Left cardiac atrium (tissue), 4 donors: ENCODE results near the gene CNTNAP4. TPM values are rescaled to one million over a fixed set of nuclear protein-coding genes. Genes with fewer than 3 reads are reported as not detected.

ENCODE experiments used
- ATAC-seq, 2 donors: fragments of 200-7000 bp; cut with Tn5 transposase; one replicate each; pipeline ENCODE4 v1.9.1; 2020; ENCODE audit warnings: mild to moderate bottlenecking in 2 of 2, moderate library complexity in 2 of 2
- DNase-seq: peaks from one replicate; pipeline ENCODE4 v3.0.0-alpha.2; 2020
- intact Hi-C, 2 donors: fragments of 100-400 bp; cut with DNase I; formaldehyde crosslinking; loops; one replicate each; pipeline versions ENCODE4 v1.14.1 to v1.15.1; 2022 to 2023
- total RNA-seq, 2 donors: library from RNA; stranded (reverse); fragmentation: NEBNext Ultra II Directional; extraction: Animal tissue kit (Norgen Biotek cat#: 25700); gene quantifications; one replicate each; pipeline ENCODE4 v1.2.1, GENCODE V29; 2021
- donor health status: DM: no; HTN: yes; CAD: no.
- donor health status: DM: no; HTN: yes; CAD: no; lungs with severe emphysema.
- donor health status: DM: yes; HTN: yes; CAD: no.
- donor health status: Dilated cardiomyopathy.

The CNTNAP4 gene
- total RNA-seq, 2 donors from 2014 or later: 0.21 TPM; not detected in 1

DNA sequence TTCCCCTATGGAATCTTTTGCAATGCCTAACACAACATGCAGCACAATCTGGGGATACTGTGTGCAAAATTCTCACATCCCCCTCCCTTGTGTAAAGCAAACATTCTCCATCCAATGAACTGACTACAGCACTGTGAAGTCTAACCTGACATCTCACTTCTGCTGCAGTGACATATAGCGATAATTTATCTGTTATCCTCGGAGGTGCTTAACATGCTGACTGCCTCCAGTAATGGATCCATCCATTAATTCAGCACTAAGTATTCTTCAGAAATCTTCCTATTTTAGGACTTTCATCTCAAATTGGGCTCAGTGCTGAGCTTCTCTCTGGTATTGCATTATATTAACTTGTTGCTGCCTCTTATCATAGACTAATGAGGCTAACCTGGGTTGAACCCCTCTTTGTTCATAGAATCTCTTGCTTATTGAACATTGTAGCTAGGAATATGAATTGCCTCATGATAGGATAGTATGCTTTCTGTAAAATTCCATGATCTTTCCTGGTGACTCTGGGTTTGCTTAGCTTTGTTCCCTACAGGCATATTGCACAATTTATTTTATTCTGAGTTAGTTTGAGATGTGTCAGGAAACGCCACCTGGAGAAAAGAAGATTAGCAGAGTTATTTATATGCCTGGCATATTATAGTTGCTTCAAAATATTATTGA is 187.9 kb downstream of the CNTNAP4 start:
- intact Hi-C loops: no loop called here
- no peak for ATAC-seq
- DNase-seq: no peak

DNA sequence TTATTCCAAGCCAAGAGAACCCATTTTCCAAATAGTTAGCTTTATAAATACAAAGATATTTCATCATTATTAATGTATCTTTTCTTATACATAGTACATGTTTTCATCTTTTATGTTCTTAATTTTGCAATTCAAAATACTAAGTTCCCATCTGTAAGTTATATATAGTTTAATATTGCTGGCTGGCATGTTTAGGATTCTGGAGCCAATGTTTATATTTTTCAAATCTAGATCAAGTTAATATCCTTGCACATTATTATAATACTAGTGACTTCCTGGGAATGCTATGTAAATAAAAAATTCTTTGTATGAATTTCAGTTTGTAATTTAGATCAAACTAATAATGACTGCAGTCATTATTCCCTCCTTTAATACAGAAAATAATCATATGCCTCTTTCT is 189.7 kb downstream of the CNTNAP4 start:
- intact Hi-C loops: no loop called here
- DNase-seq (no peak), ATAC-seq (no peak)

DNA sequence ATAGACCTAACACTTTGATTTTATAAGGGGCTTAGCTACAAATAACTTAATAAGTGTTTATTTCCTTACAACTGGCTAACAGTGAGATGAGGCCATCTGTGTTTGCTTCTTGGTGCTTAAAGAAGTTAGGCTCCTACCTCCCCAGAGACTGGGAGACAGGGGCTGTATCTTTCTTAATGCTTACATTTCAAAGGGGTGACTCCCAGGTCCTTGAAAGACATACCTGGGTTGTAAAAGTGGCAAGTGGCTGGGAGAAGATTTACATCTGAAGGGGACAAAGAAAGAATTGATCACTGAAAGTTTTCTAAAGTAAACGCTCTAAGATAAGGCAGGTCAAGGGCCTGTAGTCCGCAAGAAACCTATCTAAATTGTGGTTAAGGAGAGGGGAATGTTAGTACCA is 196.8 kb downstream of the CNTNAP4 start:
- DNase-seq: no peak
- intact Hi-C loops: no loop called here
- ATAC-seq: no peak

DNA sequence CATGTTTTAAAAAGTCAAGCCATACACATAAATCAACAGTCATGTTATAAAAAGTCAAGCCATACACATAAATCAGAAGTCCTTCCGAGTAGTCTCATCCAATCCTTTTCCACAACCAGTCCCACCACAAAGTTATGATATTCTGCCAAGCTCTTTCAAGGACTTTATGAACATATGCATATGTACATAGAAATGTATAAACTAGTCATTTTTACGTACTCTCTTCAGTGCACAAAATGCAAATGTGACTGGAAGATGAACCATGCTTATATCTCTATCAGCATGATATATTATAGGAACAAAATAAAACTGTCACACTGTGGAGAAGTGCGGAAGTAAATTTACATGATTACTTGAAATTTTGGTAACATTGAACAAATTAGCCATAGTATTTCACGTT is 200.9 kb downstream of the CNTNAP4 start:
- intact Hi-C loops: no loop called here
- no peak for DNase-seq
- ATAC-seq: no peak

DNA sequence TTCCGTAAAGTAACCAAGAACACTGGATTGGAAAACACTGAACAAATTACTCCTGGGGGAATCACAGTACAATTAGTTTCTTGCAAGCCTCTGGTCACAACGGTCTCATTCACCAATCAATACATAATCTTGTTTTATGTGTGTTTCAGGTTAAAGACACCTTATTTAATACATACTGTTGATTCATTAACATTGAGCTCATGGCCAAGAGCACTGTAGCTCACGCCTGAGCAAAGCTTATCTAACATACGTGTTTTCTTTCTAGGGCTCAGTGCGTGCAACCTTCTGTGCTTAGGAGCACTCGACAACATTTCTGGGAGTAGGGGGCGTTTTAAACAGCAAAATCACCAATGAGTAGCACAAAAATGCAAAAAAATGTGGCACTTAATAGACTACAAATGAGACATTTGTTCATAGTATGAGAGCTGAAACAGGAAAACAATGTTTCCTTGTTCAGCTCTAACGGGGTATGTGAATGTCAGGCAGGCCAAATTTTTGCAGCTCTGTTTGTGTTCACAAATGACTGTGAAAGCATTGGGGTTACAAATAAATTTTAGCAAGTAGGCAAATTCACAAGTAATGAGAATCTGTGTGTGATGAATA is 206.2 kb downstream of the CNTNAP4 start:
- intact Hi-C loops: no loop called here
- DNase-seq (no peak), ATAC-seq (no peak)

DNA sequence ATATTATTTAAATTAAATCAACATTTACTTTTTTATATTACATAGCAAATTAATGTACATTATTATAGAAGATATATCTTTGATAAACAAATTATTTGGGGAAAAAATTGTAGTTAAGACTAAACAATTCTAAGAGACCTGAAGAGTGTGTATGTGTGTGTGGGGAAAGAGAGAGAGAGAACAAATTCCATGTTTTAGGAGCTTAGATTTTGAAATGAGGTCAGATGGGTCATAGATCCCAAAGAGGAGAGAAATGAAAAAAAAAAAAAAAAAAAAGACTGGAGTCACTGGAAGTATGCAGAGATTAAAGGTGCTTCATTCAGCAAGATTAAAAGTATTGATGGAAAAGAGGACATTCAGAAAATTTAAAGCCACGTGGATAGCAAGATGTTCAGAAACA is 206.8 kb downstream of the CNTNAP4 start:
- DNase-seq (no peak), ATAC-seq (no peak)
- intact Hi-C loops: no loop called here

DNA sequence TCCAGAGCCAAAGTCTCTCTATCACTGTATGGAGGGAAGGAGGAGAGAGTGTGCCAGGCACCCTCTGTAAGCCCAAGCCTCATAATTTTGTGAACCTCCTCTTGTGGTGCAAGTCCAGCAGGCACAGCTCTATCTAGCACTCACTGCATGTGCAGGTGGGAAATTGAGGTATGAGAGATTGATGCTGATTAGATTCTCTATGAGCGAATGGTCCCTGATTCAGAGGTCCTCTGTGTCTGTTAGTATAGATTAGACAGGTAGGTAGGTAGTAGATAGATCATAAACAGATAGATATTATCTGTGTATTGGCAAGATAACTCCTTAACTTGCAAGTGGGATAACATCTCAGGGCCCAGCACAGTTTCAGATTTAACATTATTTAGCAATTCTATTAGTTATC is 209.5 kb downstream of the CNTNAP4 start:
- intact Hi-C loops: no loop called here
- ATAC-seq: no peak
- no peak for DNase-seq

DNA sequence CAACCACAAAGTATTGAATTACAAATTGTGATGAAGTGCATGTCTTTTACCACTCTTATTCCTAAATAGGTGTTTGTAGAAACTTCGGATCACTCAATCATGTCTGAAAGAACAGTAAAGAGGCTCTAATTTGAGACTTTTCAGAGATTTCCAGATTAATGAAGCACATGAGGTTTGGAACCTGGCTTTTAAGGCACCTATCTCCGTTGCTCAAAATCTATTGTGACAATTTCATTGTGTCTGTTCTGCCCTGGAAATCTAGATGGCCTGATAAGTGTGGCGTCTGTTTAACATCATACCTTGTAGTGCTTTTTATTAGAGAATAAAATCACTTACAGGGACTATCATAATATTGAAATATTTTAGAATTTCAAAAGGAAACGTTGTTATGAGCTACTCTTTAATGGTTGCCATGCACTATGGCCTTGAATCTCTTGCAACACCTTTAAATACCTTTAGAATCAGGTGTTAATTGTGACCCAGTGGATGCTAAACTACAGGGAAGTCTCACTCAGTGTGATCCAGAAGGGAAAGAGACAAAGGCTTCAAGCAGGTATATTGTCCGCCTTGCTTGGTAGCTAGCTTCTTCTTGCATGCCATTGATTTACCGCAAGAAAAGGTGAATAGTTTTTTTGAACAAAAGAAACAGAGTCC is 210.3 kb downstream of the CNTNAP4 start:
- intact Hi-C loops: no loop called here
- no peak for ATAC-seq

DNA sequence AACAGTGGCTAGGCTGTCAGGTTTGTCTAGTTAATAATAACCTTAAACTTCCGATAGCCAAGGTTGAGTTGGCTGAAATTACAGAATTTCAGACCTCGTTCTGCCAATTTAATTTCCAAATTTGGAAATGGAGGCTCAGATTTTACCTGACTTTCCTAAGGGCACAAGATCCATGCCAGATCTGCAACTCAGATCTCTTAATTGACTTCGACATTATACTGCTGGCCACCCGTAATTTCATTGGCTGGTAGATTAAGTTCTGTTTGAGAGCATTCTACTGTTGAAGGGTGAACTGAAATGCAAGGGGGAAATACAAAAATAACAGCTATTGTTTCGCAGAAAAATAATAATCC is 210.8 kb downstream of the CNTNAP4 start:
- ATAC-seq (no peak), DNase-seq (no peak)
- intact Hi-C loops: no loop called here

More for the DNA sequence above, 210.3 kb downstream of the CNTNAP4 start:
- no peak for DNase-seq

DNA sequence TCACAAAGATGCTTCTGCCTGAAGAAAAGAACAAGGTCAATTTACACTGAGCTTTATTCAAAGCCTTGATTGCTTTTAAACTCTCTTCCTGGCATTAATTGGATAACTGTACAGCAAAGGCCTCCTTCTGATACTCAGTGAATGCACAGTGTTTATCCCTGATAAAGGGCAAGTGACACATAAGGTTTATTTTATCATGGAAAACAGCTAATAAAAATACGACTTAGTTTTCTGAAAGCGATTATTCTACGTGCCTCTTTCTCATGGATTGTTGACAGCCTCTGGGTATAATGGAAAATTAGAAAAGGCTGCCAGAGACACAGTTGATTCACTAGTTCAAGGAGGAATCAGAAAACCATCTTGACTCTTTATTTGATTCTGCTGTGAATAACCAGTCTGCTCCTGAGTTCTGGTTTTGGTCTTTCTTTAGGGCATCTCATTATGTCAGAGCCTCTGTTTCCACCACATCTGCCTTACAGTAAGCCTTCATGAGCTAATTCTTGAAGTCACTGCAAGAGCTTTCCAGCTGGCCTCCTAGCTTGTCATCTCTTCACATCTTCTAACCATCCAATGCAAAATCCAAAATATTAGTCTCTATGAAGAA is 212.9 kb downstream of the CNTNAP4 start:
- ATAC-seq (no peak), DNase-seq (no peak)
- intact Hi-C loops: no loop called here

DNA sequence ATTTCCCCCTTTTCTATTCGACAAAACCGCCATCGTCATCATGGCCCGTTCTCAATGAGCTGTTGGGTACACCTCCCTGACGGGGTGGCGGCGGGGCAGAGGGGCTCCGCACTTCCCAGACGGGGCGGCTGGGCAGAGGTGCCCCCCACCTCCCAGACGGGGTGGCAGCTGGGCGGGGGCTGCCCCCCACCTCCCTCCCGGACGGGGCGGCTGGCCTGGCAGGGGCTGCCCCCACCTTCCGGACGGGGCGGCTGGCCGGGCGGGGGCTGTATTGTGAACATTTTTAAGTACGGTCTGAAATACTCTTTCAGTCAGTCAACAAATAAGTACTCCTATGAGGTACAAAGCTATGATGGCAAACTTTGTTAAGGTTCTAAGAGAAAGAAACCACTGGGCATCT is 222.8 kb downstream of the CNTNAP4 start:
- DNase-seq: no peak
- intact Hi-C loops: no loop called here
- ATAC-seq: no peak

DNA sequence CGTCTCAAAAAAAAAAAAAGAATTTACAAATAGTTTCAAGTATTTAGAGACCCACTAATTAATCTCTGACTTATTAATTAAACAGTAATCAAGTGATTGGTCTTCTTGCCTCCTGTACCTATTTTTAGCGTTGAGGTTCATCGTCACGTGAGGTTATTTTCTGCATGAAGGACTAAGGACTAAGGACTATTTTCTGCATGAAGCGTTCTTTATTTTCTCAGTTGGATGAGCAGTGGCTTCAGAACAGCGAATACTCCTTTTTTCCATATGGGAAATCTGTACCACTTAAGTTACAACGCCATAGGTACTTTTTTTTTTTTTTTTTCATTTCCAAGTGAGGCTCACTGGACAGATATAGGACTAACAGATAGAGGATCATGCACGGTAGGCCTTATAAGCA is 224.9 kb downstream of the CNTNAP4 start:
- ATAC-seq (no peak), DNase-seq (no peak)
- intact Hi-C loops: no loop called here

DNA sequence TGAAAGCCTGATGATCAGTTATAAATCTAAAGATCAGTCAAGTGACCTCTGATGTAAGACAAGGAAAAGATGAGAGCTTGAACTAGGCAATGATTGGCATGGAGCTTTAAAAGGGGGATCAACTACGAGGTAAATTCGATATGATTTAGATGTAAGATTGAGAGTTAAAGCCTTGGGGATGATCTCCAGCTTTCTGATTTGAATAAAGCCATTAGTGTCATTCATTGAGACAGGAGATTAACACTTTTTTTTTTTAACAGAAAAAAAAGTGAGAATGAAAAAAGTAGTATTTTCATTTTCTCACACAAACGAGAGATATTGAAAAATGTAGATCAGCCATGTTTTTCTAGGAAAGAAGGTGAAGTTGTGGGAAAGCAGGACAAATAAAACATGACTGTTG is 225.4 kb downstream of the CNTNAP4 start:
- ATAC-seq: no peak
- DNase-seq: no peak
- intact Hi-C loops: no loop called here

DNA sequence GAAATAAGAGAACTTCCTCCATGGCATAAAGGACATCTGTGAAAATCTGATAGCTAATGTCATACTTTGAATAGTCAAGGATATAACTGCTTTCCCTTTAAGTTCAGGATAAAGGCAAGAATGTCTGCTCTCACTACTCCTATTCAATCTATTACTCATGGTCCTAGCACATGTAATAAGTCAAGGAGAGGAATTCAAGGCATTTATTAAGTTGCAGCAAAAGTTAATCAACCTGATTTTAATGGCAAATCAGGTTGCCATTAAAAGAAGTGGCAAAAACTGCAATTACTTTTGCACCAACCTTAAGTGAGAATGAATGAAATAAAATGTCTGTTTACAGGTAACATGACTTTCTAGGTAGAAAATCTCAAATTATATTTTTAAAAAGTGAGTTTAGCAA is 225.9 kb downstream of the CNTNAP4 start:
- ATAC-seq: no peak
- no peak for DNase-seq
- intact Hi-C loops: no loop called here

DNA sequence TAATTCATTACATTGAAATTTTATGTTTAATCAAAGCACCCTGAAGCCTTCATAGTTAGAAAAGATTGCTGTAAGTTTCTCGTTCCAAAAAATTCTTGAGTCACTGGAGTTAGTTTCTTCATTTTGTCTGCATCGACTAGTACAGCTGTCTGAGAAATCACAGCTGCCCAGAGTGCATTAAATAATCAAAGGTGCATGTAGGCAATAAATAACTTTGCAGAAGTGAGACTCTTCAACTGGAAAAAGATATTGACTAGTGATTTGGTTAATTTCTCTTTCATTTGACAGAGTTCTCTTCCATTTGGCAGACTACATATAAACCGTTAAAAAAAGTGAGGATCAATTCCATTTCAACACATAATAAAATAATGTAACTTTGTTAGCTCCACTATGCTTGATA is 234.0 kb downstream of the CNTNAP4 start:
- no peak for DNase-seq
- ATAC-seq: no peak
- intact Hi-C loops: no loop called here

DNA sequence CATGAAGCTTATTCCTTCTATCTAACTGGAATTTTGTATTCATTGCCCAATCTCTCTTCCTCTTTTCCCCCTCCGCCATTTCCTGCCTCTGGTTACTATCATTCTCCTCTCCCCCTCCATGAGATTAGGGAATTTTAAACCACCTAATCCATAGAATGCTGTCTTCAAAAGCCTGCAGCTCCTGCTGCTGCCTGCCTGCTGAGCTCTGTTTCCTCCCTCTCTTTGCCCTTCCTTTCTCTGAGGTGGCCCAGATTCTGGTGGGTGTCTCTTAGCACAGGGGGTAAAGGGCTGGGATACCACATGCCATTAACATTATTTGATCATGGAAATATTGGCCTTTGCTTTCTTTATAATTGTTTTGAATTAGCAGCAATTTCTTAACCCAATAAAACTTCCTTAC is 241.6 kb downstream of the CNTNAP4 start:
- ATAC-seq (no peak), DNase-seq (no peak)
- intact Hi-C loops: no loop called here

DNA sequence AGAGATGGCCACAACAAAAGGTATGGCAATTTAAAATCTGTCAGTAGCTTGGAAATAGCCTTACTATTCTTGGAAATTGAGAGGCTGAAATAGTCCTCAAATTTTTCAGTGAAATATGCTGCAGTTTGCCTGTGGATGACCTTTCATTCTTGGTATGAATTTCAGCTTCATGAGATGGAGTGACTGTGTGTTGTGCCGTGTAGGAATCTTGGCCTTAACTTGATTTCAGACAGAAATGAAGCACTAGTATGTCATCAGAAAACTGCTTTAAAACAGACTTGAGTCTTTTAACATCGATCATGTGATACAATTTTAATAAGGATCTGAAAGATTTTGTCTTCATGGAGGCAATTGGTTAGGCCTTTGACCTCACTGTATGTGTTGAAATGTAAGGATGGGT is 247.2 kb downstream of the CNTNAP4 start:
- intact Hi-C loops: no loop called here
- ATAC-seq (no peak), DNase-seq (no peak)

DNA sequence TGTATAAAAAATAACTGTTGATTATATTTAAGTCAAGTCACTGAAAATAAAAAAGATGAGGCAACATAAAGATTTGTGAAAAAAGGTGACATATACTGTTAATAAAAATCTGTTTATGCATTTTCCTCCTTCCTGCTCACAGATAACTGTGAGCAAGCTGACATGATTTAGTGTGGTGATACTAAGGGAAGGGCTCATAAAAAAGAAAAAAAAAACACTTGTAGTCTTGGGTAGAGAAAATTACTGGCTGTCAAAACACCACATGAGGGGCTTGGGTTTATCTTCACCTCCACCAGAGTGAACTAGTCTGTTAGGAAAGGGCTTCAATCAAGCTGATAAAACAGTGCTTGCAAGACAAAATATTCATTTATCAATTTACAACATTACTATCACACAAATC is 247.6 kb downstream of the CNTNAP4 start:
- intact Hi-C loops: no loop called here
- ATAC-seq: no peak
- DNase-seq: no peak

DNA sequence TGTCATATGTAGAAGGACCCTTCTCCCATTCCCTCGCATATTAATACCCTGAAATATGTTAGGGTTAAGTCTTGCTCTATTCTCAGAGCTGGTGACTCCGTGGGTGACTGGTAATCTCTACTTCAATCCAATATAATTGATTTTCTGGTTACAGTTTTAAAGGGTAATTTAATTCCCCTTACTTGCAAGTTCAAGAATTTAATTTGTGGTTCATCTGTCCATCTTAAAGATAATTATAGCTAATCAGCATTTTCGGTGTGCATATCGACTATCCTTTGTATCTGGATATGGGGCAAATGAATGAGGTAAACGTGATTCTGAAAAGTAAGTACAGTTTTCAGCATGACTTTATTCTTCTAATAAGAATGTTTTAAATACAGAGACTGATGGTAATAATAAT is 250.0 kb downstream of the CNTNAP4 start:
- intact Hi-C loops: no loop called here
- no peak for DNase-seq
- no peak for ATAC-seq

DNA sequence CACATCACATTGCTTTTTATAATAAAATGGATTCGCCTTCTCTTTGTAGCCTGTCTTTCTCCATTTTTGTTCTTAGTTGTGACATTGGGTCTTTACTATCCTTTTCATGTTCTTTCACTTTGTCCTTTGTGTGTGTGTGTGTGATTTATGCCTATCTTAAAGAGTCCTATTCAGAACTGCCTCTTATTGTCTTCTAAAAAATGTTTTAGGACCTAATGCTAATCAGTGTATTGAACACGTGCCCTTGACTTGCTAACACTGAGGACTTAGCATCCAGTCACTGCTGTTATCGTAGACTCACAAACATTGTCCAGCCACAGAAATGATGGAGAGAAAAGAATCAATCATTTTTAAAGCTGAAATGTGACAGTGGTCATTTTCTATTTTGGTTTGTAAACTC is 251.9 kb downstream of the CNTNAP4 start:
- intact Hi-C loops: no loop called here
- no peak for DNase-seq
- ATAC-seq: no peak

DNA sequence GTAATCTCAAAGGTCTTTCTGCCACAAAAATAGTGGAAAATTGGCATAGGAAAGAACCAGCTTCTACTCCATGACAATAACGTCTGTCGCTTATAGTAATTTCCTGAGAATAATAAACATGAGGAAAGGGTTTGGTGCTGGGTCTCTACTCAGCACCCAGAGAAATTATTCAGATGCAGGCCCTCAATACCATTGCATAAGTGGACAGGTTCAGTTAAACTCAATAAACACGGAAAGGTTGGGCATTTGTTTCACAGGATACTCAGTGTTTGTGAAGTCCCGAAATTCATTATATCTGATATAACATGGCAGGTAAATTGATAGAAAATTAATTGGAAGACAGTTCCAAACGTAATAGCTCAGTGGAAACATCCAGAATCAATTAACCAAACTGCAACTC is 254.0 kb downstream of the CNTNAP4 start:
- ATAC-seq (no peak), DNase-seq (no peak)
- intact Hi-C loops: no loop called here
